Epithelial cell of proximal tubule (primary cell): Measurements from ENCODE around the gene SETD1B. TPM values are rescaled to one million over a fixed set of nuclear protein-coding genes. Genes with fewer than 3 reads are reported as not detected.

ENCODE experiments used
- DNase-seq: peaks from one replicate; pipeline ENCODE4 v3.0.0-alpha.2; 2011; ENCODE audit warnings: low read depth
- H3K4me3 ChIP-seq: 2 replicates; pipeline ENCODE4 v1.5.1; 2011; ENCODE audit warnings: low read depth, mild to moderate bottlenecking, low read length
- total RNA-seq: library from RNA; depleted of rRNA; stranded (reverse); fragments of >200 nt; gene quantifications from 2 replicates; pipeline ENCODE4 v1.2.3, GENCODE V29; 2015
- TF ChIP-seq, protein P1 (sequence below): conservative IDR thresholded peaks from 2 replicates; pipeline ENCODE4 v1.5.1; 2012; ENCODE audit warnings: low read depth, mild to moderate bottlenecking, low read length

The SETD1B gene
- total RNA-seq, 1 donor from 2014 or later = 5.2 TPM

DNA sequence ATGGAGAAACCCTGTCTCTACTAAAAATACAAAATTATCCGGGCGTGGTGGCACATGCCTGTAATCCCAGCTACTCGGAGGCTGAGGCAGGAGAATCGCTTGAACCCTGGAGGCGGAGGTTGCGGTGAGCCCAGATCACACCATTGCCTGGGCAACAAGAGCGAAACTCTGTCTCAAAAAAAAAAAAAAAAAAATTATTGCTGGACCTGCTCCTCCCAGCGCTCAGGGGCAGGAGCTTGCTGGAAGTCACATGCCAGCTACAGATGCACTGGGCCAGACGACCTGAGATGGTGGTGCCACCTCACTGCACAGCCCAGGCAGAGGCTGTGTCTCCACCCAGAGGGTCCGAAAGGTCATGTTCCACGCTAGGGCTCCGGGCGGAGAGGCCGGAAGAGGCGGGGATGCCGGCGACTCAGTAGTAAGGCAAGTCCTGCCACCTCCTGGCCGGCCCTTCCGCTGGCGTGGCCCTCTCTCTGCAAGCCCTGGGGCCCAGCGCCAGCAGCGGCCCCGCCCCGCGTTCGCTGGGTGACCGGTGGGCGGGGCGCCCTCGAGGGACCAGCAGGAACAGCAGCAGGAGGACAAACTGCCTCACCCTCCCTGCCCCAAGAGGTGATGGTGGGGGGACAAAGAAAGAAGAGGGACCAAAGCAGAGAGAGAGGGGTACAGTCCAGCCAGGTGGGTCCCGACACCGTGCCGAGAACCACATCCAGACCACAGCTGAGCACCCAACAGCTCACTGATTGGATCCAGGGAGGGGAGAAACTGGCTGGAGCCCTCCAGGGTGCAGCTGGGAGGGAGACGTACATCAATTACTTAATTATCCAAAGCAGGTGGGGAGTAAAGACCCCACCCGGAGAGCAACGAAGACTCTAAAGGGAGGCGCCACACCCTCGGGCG lies 6.7 kb upstream of the SETD1B start:
- DNase-seq = peak; percentile 93
- peak overlapping the region; percentile 65 for H3K4me3 ChIP-seq
- TF ChIP-seq, protein P1, sequence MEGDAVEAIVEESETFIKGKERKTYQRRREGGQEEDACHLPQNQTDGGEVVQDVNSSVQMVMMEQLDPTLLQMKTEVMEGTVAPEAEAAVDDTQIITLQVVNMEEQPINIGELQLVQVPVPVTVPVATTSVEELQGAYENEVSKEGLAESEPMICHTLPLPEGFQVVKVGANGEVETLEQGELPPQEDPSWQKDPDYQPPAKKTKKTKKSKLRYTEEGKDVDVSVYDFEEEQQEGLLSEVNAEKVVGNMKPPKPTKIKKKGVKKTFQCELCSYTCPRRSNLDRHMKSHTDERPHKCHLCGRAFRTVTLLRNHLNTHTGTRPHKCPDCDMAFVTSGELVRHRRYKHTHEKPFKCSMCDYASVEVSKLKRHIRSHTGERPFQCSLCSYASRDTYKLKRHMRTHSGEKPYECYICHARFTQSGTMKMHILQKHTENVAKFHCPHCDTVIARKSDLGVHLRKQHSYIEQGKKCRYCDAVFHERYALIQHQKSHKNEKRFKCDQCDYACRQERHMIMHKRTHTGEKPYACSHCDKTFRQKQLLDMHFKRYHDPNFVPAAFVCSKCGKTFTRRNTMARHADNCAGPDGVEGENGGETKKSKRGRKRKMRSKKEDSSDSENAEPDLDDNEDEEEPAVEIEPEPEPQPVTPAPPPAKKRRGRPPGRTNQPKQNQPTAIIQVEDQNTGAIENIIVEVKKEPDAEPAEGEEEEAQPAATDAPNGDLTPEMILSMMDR = peak; percentile 35

DNA sequence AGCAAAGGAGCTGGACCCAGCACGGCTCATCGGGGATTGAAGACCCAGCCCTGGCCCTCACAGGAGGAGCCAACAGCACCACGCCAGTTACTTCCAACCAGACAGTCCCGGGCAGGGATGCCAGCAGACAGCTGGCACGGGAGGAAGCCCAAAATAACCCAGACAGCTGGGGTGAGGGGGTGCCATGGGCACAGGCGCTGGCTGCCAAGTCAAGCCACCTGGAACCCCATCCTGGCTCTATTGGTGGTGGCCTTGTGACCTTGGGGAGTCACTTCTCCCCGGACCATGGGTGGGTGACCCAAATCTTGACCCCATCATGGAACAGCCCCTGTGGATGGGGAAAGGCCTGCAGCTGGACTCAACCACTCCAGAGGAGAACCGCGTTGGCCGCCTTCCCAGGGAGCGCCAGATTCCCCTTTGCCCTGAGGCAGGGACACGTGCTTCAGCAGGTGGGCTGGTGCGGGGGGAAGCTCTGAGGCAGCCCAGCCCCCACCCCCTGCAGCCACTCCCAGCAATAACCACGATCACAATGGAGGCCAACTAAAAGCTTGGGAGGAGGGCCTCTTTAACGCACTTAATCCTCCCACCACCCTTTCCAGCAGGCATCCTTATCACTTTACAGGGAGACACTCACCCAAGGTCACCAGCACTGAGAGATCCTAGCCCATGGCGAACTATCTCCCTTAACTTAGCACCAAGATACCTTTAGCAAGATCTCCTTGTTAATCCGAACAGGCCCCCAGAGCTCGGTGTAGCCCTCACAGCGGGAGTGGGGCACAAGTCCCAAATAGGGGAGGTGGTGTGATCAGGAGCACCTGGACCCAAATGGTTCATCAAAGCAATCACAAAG lies 5.6 kb upstream of the SETD1B start:
- H3K4me3 ChIP-seq = peak overlapping the region; percentile 65
- DNase-seq = no peak
- TF ChIP-seq, protein P1 = no peak

DNA sequence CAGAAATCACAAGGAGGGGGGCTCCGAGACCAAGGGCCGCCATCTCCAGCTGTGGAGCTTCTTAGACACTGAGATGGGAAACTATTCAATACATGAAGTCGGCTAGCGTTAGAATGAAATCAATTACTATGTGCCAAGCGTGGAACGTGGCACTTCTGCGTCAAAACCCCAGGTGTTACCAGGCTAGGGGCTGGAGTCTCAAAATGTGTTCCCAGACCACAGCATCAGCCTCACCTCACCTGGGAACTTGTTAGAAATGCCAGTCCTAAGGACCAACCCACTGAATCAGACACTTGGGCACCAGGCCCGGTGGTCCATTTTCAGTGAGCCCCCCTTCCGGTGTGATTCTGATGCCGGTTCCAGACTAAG lies 5.0 kb upstream of the SETD1B start:
- no peak for DNase-seq
- H3K4me3 ChIP-seq = peak overlapping the region; percentile 65
- TF ChIP-seq, protein P1 = no peak

DNA sequence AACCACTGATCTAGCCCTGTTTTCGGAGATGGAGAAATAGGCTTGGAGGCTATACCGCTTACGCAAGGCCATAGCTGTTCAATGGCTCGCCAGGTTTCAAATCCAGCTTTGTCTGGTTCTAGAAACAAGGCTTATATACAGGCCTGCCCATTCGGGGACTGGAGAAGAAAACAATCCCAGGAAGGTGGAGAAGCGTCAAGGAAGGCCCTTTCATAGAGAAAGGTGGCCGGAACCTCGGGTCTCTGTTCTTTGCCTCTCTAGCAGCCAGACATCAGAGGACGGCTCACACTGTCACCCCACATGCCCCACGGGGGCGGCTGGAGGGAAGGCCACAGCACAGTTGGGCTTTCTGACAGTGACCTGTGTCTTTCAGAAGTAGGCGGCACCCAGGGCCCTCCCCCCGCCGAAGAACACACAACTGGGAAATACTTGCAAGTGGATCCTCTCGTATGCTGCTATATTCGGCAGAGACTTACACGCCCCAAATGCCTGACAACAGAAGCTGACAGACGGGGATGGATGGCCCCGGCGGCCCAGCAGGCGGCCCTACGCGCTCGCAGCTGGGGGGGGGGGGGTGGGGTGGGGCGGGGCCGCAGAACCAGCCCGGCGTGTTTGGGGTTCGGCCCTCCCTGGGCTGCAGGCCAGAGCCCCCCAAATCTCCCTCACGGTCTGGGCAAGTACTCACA lies 4.5 kb upstream of the SETD1B start:
- TF ChIP-seq, protein P1 = no peak
- no peak for DNase-seq
- H3K4me3 ChIP-seq = peak overlapping the region; percentile 65

DNA sequence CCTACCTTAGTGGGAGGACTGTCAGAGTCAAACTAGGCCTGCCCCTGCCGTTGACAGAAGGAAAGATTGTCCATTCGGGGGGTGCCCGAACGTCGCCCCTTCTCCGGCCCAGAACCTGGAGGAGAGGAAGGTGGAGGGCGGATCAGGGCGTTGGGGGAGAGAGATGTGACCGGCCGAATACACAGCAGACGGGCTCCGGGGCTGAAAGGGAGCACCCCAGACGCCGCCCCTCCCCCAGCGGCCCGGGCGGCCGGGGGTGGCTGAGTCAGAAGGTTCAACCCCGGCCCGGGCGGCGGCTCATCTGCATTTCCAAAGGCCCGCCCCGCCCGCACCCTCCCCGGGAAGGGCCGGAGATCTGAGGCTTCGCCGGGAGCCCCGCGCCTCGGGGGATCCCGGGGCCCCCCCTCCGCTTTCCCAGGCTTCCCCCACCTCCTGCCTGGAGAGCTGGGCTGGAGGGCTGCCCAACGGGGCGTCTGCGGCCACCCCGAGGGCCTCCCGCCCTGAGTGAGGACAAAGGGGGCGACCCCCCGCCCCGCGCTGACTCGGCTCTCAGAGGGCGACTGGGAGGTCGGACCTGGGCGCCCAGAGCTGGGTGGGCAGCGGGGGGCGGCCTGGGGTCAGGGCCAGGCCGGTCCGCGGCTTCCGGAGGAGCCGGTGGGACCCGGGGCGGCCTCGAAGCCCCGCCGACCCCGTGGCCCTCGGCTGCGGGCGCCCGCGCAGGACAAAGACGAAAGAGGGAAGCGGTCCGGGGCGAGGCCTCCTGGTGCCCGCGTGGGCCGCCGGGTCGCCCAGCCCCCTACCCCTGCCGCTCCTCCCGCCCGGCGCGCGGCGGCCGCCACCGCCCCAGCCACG lies 3.7 kb upstream of the SETD1B start:
- DNase-seq = no peak
- TF ChIP-seq, protein P1 = no peak
- H3K4me3 ChIP-seq = peak overlapping the region; percentile 65
